Measurements from ENCODE around the gene HLA-DMB. TPM values are rescaled to one million over a fixed set of nuclear protein-coding genes. Genes with fewer than 3 reads are reported as not detected.

HLA-DMB gene
- total RNA-seq, 6 experiments from 2014 or later = not detected

DNA sequence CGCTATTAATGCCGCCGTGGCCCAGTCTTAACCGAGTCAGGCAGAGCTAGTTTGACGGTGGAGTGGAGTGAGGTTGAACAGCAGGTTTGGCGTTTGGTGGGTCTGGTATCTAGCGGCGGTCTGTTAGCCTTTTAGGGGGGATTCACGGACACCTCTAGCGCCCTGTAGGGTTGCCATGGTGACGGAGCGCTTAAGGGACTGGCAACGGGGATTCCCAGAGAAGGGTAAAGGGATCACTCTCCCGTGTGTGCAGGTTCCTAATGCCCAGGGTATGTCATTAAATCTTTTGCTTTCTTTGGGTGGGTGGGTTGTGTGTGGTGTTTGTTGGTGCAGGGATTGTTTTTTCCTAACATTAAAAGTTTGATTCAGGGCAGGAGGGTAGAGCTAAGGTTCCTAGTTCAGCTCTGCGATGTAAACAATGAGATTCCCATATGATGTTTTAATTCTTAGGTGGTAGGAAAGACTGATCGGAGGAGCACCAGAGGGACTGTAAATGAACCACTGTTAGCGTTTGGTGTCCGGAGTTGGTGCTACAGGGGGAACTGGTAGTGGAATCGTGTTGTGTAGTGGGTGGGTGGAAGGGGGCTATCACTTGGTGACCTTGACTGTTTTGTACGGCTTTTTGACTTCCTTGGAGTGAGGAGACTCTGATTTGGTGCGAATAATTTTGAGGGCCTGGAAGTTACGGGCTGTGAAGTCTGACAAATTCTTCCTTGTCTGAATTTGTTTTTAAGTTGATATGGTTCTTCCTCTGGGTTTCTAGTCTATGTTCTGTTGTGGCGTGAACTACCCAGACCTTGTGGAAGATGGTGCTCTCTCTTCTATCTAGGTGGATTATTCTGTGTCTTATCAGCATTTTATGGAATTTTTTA is 32.6 kb upstream of the HLA-DMB start:
- no peak for DNase-seq
- no peak for TF ChIP-seq CTCF (IDR thresholded peaks at IDR 0.05)
- Mint-ChIP-seq H3K36me3 (ENCODE audit: low read depth) (peaks cover 71% of the 10 kb centered on the region), H3K4me3 (peak overlapping the region; percentile 93), H3K4me1 (ENCODE audit: low read depth) (peaks cover 33% of the 10 kb centered on the region), H3K27me3 (ENCODE audit: insufficient read depth) (peaks cover 45% of the 10 kb centered on the region), H3K27ac (peak overlapping the region; percentile 99), H3K9me3 (peaks cover 13% of the 10 kb centered on the region)

GRCh38 chr6:32972353-32973143 is 31.7 kb upstream of the HLA-DMB start:
- peaks cover 13% of the 10 kb centered on the region for H3K9me3 Mint-ChIP-seq
- DNase-seq = no peak
- peaks cover 39% of the 10 kb centered on the region for H3K27me3 Mint-ChIP-seq (ENCODE audit: insufficient read depth)
- TF ChIP-seq CTCF (IDR thresholded peaks at IDR 0.05) = no peak
- H3K36me3 Mint-ChIP-seq (ENCODE audit: low read depth) = peaks cover 63% of the 10 kb centered on the region
- H3K27ac Mint-ChIP-seq = peak overlapping the region; percentile 99
- peaks cover 31% of the 10 kb centered on the region for H3K4me1 Mint-ChIP-seq (ENCODE audit: low read depth)
- peak overlapping the region; percentile 93 for H3K4me3 Mint-ChIP-seq

- H3K27ac Mint-ChIP-seq = peak overlapping the region; percentile 99
- peaks cover 37% of the 10 kb centered on the region for H3K27me3 Mint-ChIP-seq (ENCODE audit: insufficient read depth)
- peak; percentile 100 for DNase-seq
- H3K4me3 Mint-ChIP-seq = peak overlapping the region; percentile 93
- no peak for TF ChIP-seq CTCF (IDR thresholded peaks at IDR 0.05)
- H3K9me3 Mint-ChIP-seq = peaks cover 13% of the 10 kb centered on the region
- H3K4me1 Mint-ChIP-seq (ENCODE audit: low read depth) = peaks cover 31% of the 10 kb centered on the region
- peaks cover 55% of the 10 kb centered on the region for H3K36me3 Mint-ChIP-seq (ENCODE audit: low read depth)
Observed at GRCh38 chr6:32971581-32972352, 30.9 kb upstream of the HLA-DMB start.

- Mint-ChIP-seq H3K4me1 (ENCODE audit: low read depth) (peaks cover 30% of the 10 kb centered on the region), H3K9me3 (peaks cover 13% of the 10 kb centered on the region), H3K27ac (peak overlapping the region; percentile 99), H3K4me3 (peak overlapping the region; percentile 93), H3K27me3 (ENCODE audit: insufficient read depth) (peaks cover 37% of the 10 kb centered on the region), H3K36me3 (ENCODE audit: low read depth) (peaks cover 50% of the 10 kb centered on the region)
- no peak for TF ChIP-seq CTCF (IDR thresholded peaks at IDR 0.05)
- DNase-seq = no peak
Observed at GRCh38 chr6:32971242-32971580, 30.4 kb upstream of the HLA-DMB start.
